Colonic mucosa (tissue), 4 donors: Measurements from ENCODE around the gene HACD2. TPM values are rescaled to one million over a fixed set of nuclear protein-coding genes. Genes with fewer than 3 reads are reported as not detected.

ENCODE experiments used
- DNase-seq: peaks from one replicate; pipeline ENCODE4 v3.0.0-alpha.2; 2020
- H3K27ac ChIP-seq: fragments of 200-600 bp; one replicate; pipeline ENCODE4 v1.8.0; 2021
- H3K27me3 ChIP-seq: fragments of 200-600 bp; one replicate; pipeline ENCODE4 v1.8.0; 2021
- H3K36me3 ChIP-seq: fragments of 200-600 bp; one replicate; pipeline ENCODE4 v1.8.0; 2021
- H3K4me1 ChIP-seq: fragments of 200-600 bp; one replicate; pipeline ENCODE4 v1.8.0; 2021; ENCODE audit warnings: mild to moderate bottlenecking
- H3K4me3 ChIP-seq: fragments of 200-600 bp; one replicate; pipeline ENCODE4 v1.8.0; 2021
- H3K9ac ChIP-seq, 2 donors: one replicate each; pipeline ENCODE4 v1.7.0; 2013; ENCODE audit warnings: control low read depth in 2 of 2, low read depth in 2 of 2, low read length in 2 of 2
- H3K9me3 ChIP-seq: fragments of 200-600 bp; one replicate; pipeline ENCODE4 v1.8.0; 2021
- intact Hi-C: fragments of 100-400 bp; cut with DNase I; formaldehyde crosslinking; loops from one replicate; pipeline ENCODE4 v1.14.1; 2022
- total RNA-seq, 2 donors: library from RNA; stranded (reverse); fragmentation: NEBNext Ultra II Directional in 1 of 2; extraction: Animal tissue kit (Norgen Biotek cat#: 25700) in 1 of 2; gene quantifications; one replicate each; pipeline ENCODE4 v1.2.1, GENCODE V29; 2021
- TF ChIP-seq, protein P1 (sequence below): fragments of 200-600 bp; IDR thresholded peaks from one replicate; pipeline ENCODE4 v1.8.0; 2022; ENCODE audit warnings: antibody characterized with exemption, mild to moderate bottlenecking
- donor health status: healthy.
- donor health status: DM: no; HTN: no; CAD: no.
- donor health status: DM: no; HTN: no; CAD: no.

Gene HACD2
- total RNA-seq, 2 donors from 2014 or later = 60.3 to 61.2 TPM

DNA sequence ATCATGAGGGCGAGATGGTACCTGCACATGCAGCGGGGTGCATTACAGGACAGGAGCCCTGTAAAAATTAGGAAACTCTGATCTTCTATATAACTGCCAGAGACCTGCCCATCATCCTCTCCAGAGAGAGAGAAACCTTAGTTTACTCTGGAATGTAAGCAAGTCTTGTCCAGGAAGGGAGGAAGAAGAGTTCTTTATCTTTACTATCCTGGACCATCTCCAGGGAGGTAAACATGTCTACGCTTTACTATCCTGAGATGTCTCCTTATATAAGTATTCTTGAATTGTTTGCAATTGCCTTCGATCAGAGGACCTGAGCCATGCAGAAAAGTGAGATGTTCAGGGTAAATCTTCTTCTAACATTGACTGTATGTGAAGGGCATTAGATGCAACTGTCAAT is 12.7 kb upstream of the HACD2 start:
- H3K4me3 ChIP-seq = no peak overlapping the region
- intact Hi-C loops = no loop called here

DNA sequence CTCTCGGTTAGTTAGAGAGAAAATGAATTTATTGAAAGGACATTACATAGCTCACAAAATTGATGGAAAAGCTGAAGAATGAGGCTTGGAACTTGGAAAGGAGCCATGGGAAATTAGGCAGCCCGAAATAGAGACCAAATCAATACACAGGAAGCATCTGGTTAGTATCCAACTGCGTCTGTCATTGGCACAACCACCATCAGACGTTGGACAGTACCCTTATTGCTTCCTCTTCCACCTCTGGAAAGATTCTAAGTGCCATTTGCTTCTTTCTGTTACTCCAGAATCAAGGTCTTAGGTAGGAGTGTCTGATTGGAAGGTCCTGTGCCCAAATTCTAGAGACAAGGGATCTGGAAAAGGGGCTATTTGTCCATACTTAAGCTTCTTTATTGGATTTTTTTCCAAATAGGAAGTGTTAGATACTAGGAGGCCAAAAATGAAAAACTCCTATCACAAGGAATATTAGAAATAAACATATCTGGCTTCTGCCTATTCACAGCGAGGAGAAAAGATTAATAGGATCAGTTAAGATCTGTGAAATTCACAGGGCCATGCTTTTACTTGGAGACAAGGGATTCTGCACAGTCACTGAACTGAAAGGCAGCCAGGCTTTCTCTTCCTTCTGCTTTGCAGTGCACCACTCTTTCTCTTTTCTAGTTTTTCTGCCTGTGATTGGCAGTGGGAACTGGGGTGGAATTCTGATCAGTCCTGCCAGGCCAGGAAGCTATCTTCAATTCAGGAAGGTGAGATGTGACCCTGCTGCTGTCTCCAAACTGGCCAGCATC is 10.7 kb upstream of the HACD2 start:
- H3K4me3 ChIP-seq = no peak overlapping the region
- no peaks in the 10 kb centered on the region for H3K4me1 ChIP-seq
- H3K27ac ChIP-seq = no peak overlapping the region
- intact Hi-C loops = no loop called here
- H3K36me3 ChIP-seq = no peaks in the 10 kb centered on the region
- TF ChIP-seq, protein P1, sequence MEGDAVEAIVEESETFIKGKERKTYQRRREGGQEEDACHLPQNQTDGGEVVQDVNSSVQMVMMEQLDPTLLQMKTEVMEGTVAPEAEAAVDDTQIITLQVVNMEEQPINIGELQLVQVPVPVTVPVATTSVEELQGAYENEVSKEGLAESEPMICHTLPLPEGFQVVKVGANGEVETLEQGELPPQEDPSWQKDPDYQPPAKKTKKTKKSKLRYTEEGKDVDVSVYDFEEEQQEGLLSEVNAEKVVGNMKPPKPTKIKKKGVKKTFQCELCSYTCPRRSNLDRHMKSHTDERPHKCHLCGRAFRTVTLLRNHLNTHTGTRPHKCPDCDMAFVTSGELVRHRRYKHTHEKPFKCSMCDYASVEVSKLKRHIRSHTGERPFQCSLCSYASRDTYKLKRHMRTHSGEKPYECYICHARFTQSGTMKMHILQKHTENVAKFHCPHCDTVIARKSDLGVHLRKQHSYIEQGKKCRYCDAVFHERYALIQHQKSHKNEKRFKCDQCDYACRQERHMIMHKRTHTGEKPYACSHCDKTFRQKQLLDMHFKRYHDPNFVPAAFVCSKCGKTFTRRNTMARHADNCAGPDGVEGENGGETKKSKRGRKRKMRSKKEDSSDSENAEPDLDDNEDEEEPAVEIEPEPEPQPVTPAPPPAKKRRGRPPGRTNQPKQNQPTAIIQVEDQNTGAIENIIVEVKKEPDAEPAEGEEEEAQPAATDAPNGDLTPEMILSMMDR = no peak
- DNase-seq = no peak
- H3K9me3 ChIP-seq = no peaks in the 10 kb centered on the region
- H3K9ac ChIP-seq = no peak overlapping the region
- no peaks in the 10 kb centered on the region for H3K27me3 ChIP-seq

More for the DNA sequence above, 12.7 kb upstream of the HACD2 start:
- no peaks in the 10 kb centered on the region for H3K36me3 ChIP-seq
- no peak overlapping the region for H3K9ac ChIP-seq
- TF ChIP-seq, protein P1 = no peak
- no peak for DNase-seq
- H3K27ac ChIP-seq = no peak overlapping the region
- no peaks in the 10 kb centered on the region for H3K27me3 ChIP-seq
- H3K9me3 ChIP-seq = no peaks in the 10 kb centered on the region
- H3K4me1 ChIP-seq = no peaks in the 10 kb centered on the region

DNA sequence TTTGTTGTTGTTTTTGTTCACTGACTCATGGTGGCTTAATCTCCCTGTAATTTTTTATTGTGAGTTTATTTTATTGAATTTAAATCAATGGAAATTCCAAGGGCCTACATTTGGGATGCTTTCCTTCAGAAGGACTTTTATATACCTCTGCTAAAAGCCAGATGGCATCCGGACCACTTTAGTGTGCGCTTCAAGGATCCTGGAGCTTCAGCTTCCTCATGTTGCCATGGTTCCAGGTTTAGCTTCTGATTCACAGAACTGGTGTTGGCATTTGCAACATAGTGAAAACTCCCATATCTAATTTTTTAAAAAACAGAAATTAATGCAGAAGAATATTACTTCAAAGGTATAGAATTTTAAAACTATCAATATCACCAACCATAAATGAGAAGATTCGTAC is 8.5 kb upstream of the HACD2 start:
- intact Hi-C loops = no loop called here
- TF ChIP-seq, protein P1 = no peak
- no peak overlapping the region for H3K27ac ChIP-seq
- H3K9ac ChIP-seq = no peak overlapping the region
- no peaks in the 10 kb centered on the region for H3K36me3 ChIP-seq
- DNase-seq = no peak
- H3K4me1 ChIP-seq = no peaks in the 10 kb centered on the region
- no peaks in the 10 kb centered on the region for H3K27me3 ChIP-seq
- H3K4me3 ChIP-seq = no peak overlapping the region
- H3K9me3 ChIP-seq = no peaks in the 10 kb centered on the region

DNA sequence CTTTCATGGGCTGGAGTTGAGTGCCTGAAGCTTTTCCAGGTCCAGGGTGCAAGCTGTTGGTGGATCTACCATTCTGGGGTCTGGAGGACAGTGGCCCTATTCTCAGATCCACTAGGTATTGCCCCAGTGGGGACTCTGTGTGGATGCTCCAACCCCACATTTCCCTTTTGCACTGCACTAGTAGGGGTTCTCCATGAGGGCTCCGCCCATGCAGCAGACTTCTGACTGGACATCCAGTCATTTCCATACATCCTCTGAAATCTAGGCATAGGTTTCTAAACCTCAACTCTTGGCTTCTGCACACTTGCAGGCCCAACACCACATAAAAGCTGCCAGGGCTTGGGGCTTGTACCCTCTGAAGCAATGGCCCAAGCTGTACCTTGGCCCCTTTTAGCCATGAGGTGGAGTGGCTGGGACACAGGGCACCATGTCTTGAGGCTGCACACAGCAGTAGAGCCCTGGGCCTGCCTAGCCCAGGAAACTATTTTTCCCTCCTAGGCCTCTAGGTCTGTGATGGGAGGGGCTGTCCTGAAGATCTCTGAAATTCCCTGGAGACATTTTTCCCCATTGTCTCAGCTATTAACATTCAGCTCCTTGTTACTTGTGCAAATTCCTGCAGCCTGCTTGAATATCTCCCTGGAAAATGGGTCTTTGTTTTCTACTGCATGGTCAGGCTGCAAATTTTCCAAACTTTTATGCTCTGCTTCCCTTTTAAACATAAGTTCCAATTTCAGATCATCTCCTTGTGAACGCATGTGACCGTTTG is 6.0 kb upstream of the HACD2 start:
- Histone ChIP-seq H3K9ac (no peak overlapping the region), H3K4me3 (no peak overlapping the region), H3K36me3 (no peaks in the 10 kb centered on the region), H3K4me1 (no peaks in the 10 kb centered on the region), H3K9me3 (no peaks in the 10 kb centered on the region), H3K27ac (no peak overlapping the region), H3K27me3 (no peaks in the 10 kb centered on the region)
- TF ChIP-seq, protein P1 = no peak
- no peak for DNase-seq
- intact Hi-C loops = no loop called here

DNA sequence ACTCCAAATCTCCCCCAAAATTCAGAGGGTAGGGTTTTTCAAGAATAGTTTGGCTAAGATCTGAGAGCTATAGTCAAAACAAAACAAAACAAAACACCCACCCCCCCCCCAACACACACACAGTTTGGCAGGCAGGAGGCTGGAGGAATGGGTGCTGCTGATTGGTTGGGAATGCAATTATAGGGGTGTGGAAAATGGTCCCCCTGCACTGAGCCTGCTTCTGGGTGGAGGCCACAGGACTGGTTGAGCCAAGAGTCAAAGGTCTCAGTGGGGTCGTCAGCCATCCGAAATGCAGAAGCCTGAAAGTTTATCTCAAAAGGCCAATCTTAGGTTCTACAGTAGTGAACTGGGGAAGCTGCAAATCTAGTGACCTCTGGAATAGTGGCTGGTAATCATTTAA is 2.5 kb upstream of the HACD2 start:
- TF ChIP-seq, protein P1 = no peak
- Histone ChIP-seq H3K9ac (no peak overlapping the region), H3K27ac (no peak overlapping the region), H3K9me3 (no peaks in the 10 kb centered on the region), H3K4me3 (no peak overlapping the region), H3K4me1 (peaks cover 9% of the 10 kb centered on the region), H3K36me3 (no peaks in the 10 kb centered on the region), H3K27me3 (no peaks in the 10 kb centered on the region)
- no peak for DNase-seq
- intact Hi-C loops = no loop called here
